Putamen (tissue), 1 donor: ENCODE results near the gene MOBP.

ENCODE experiments used
- DNase-seq: peaks from one replicate; pipeline ENCODE4 v3.0.0-alpha.2; 2016; ENCODE audit warnings: low spot score

MOBP gene

DNA sequence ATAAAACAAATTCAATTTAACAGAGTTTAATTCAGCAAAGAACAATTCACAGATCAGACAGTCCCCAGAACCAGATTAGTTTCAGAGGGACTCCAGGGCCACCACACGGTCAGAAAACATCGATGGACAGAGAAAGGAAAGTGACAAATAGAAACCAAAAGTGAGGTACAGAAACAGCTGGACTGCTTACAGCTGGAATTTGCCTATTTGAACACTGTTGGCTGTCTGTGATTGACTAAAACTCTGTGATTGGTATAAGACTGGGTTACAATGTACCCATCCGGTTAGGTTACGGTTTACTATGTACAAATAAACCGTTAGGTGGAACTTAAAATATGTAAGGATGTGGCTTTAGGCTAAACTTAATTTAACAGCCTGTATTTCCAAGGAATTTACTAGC lies 30.3 kb downstream of the MOBP start:
- DNase-seq, result no peak

- no peak for DNase-seq
These were observed 32.3 kb downstream of the MOBP start for GRCh38 chr3:39499651-39500273.

- DNase-seq, result no peak
These were observed 33.6 kb downstream of the MOBP start for GRCh38 chr3:39501059-39501458.

- DNase-seq, result peak; percentile 16
These were observed 34.7 kb downstream of the MOBP start for GRCh38 chr3:39501968-39502837.

GRCh38 chr3:39502838-39503145 lies 35.3 kb downstream of the MOBP start:
- DNase-seq, result no peak

DNA sequence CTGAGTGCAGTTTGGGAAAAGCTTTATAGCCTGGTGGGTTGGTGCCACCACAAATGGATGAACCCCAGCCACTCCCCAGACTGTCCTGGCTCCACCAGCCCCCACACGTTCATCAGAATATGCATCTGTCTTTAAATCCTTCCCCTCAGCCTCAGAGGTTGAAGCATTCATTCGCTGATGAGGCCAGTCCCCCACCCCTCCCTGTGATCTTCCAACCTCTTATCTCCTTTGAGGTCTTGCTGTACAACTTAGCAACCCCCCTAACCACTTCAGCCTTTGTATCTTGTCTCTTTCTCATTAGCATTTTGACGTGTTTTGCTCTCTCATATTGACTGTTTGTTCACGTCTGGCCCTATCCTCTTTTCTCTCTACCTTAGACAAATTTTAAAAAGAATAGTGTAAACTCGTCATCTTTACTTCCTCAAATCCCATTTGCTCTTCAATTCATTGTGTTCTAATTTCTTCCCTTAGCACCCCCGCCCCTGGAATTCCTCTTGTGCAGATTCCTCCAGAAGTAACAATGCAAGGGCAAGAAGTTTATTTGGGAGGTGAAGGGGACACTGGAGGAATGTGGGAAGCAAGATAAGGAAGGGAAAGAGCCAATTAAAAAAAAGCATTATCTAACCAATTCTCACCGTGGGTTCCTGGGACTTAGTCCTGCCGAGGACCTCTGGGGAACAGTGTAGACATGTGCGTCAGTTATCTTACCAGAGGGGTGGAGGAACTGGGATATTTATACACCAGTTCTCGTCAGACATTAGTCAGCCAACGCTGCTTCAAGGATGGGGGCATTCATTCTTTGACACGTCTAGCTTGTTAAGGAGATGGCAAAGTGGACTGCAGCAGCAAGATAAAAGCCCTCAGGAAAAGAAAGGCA lies 38.6 kb downstream of the MOBP start:
- no peak for DNase-seq

DNA sequence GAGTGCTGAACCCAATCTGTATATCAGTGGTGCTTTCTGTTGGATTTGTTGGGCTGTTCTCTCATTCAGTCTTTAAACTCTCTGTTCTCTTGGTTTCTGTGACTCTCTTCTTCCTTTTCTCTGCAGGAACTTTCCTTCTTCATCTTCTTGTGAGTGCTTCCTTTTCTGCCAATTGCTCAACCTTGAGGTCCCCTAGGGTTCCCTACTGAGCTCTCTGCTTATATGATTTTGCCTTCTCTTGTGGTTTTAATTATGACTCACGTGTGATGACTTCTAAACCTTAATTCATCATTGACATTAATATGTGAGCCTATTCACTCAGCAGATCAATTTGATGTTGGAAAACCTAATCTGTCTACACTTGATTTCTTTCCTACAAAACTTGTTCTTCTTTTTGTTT lies 39.4 kb downstream of the MOBP start:
- DNase-seq, result no peak

DNA sequence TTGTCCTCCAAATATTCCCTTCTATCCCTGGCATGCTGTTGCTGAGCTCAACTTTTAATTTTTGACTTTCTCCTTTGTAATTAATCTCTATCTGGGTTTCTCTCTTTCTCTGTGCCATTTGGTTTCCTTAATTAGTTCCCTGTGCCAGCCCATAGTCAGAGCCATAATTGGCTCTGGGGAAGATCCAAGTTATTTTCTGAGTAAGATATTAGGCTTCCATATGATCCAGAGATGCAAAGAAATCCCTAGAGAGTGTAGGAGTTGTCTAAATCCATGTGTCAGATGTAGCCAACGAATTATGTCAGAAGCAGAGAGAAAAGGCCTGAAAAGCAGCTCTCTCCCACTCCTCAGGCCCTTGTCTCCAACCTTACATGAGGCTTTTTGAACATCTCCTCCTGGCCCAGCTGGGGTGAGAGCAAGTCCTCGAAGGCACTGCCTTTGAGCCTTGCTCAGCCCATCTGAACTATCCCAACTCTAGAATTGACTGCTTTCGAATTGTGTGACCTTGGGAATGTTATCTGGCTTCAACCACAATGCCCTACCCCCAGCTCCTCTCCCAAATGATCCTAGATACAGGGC lies 46.4 kb downstream of the MOBP start:
- no peak for DNase-seq

- DNase-seq, result no peak
These were observed 48.4 kb downstream of the MOBP start for GRCh38 chr3:39515681-39516441.

DNA sequence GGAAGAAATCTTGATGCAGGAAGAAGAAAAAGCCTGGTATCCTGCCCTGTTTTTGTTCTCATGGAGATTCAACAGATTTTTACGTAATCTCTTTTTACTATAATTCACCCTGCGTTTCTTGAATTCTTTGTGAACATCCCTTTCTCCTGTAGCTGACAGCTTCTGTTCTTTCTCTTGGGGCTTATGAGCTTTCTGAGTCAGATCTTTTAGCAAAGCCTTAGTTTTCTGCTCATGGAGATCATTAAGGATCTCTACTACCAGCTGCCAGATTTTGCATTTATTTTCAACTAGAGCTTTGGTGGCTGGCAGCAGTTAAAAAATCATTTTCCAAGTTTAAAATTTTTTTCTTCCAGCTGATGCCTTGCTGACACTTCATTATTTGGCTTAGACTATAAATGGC lies 51.6 kb downstream of the MOBP start:
- DNase-seq, result no peak

GRCh38 chr3:39519554-39520288 lies 52.2 kb downstream of the MOBP start:
- no peak for DNase-seq

DNA sequence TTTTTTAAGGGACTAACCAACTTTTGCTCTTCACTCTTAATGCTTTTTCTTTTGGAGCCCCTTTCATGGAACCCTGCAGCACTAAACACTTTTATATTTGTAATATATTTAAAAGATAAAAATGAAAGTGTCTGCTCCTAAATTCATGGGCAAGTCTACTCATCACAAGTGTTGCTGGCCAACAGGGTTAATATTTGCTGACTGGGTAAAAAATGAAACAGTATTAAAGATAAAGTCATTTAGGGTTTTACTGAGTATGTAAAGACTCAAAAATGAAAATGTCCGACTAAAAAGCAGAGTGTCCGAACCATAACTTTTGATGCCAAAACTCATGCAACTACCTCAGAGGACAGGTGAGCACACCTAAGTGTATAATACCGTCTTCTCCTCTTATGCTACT lies 54.0 kb downstream of the MOBP start:
- DNase-seq, result no peak

DNA sequence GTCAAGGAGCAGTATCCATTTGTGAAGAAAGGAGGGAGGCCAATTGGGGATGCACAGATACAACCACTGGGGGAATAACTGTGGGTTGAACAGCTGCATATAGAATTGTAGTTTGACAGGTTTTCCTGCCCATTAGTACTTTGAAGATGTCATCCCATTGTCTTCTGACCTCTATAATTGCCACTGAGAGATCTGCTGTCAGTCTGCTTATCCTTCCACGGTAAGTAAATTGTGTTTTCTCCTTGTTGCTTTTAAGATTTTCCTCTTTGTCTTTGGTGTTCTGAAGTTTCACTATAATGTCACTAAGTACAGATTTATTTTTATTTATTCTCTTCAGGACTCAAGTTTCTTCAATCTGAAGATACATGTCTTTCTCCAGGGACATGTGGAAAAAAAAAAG lies 56.6 kb downstream of the MOBP start:
- no peak for DNase-seq

DNA sequence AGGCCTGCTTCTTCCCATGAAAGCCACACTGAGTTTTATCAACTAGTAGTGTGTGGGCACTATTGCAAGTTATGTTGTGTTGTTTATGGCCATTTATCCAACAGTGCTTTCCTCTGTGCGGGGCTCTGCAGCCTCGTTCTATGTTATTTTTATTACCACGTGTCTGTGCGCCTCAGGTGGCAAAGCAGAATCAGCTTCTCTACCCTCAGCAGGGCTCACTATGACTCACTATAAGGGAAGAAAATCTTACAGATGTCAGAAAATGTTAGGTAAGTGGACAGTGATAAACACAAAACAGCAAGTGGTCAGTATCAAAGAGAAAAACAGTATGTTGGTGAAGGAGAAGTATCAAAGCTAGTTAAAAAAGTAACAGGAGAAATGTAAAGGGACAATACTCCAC lies 61.4 kb downstream of the MOBP start:
- DNase-seq, result no peak

DNA sequence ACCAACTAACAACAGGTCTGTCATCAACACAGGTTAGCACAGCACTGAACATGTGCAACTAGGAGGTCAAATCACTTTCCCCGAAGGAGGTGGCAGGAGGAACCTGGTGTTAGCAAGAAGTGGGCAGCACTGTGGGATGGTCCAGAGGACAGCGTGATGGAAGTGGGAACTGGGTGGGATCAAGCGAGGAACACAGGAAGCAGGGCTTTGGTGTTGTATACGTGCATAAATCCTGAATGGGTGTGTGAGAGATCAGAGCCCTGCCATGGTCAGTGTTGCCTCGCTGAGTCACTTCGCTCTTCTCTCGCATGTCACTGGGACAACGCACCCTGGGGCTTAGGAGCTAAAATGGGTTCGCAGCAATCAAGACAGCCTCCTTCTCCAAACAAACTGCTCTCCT lies 62.1 kb downstream of the MOBP start:
- no peak for DNase-seq

DNA sequence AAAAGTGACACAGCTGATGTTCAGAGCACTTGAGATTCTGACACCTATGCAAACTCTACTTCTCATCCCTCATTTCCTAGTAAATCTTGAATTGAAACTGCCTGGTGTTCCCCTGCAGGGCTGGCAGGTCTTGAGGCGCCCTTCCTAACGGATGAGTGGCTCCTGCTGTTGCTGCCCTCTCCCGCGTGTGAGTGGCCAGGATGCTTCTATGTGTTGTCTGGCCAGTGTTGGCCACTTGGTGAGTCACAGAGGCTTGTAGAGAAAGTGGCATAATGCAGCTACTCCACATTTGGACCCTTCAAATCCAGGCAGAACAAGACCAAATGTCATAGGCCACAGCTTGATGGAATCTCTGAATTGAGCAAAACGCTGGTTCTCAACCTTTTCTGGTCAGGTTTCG lies 63.6 kb downstream of the MOBP start:
- no peak for DNase-seq

DNA sequence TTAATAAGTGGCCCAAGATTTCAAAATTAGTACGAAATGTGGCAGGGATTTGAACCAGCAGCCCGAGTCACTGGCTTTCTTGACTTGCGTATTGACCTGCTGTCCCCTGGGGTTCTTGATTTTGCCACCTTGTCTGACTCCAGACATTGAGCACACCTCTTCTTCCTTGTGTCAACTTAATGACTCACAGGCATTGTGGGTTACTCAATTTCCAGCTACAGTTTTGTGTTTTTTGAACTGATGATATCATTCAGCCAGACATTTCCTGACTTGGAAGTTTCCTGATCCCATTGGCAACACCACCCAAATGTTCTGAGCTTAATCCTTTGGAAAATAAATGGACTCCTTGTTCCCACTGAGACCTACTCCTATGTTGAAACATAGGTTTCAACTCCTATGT lies 64.2 kb downstream of the MOBP start:
- DNase-seq, result no peak

GRCh38 chr3:39532777-39533176 lies 65.3 kb downstream of the MOBP start:
- DNase-seq, result no peak

DNA sequence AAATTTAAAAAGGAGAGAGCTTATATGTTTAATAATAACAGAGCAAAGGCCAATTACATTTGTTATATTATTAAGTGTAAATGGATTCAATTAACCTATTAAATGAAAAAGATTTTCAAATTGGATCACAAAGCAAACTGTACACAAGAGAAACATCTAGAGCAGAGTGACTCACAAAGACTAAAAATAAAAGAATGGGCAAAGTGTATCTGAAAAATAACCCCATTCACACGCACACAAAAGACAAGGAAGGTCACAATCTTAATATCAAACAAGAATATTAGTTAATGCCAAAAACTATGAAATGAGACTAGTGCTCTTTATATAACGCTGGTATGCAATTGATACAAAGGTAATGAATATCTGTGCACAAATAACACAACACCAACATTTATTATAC lies 65.7 kb downstream of the MOBP start:
- no peak for DNase-seq

- DNase-seq, result no peak
These were observed 72.9 kb downstream of the MOBP start for GRCh38 chr3:39540162-39540921.
